ENCODE measurements around the gene DOHH. TPM values are rescaled to one million over a fixed set of nuclear protein-coding genes. Genes with fewer than 3 reads are reported as not detected.
A peak's percentile ranks its signal among the peaks of the same experiment; 100 is the strongest.
"Not testable (repeated sequence)": the region's sequence is repeated elsewhere in the genome, so short reads cannot be mapped to it uniquely, and the experiment has no call there.

Gene DOHH
- total RNA-seq, 1 experiment from 2014 or later, result 51.4 TPM

- H3K9ac ChIP-seq (ENCODE audit: low read length), result peak overlapping the region; percentile 75
- H3K27me3 ChIP-seq (ENCODE audit: low read length), result no peaks in the 10 kb centered on the region
- ATAC-seq, result no peak
- no peaks in the 10 kb centered on the region for H3F3A ChIP-seq (ENCODE audit: low read length, unreplicated experiment)
- H3K9me3 ChIP-seq (ENCODE audit: low read length), result no peaks in the 10 kb centered on the region
- intact Hi-C loops (cut with micrococcal nuclease), result no loop called here
- no TSS peak for BruUV-seq (replicated peaks)
- TF ChIP-seq EZH2phosphoT487 (IDR thresholded peaks at IDR 0.05; ENCODE audit: borderline replicate concordance, low read length), result no peak
- TF ChIP-seq CTCF (conservative IDR thresholded peaks at IDR 0.05; ENCODE audit: low read depth, low read length), result no peak
- TF ChIP-seq EZH2 (IDR thresholded peaks at IDR 0.05; ENCODE audit: low read length, unreplicated experiment), result no peak
- CTCF ChIA-PET, result no interaction called here
- H3K36me3 ChIP-seq (ENCODE audit: low read depth, low read length), result peaks cover 5% of the 10 kb centered on the region; the same call in 1 of the 2 replicates
- no peaks in the 10 kb centered on the region for H4K20me1 ChIP-seq (ENCODE audit: low read length)
- no peak overlapping the region for H3K4me3 ChIP-seq (ENCODE audit: low read length)
- POLR2A ChIA-PET (ENCODE audit: unreplicated experiment), result no interaction called here
- no peak for DNase-seq
- H3K9me2 ChIP-seq (replicated peaks; ENCODE audit: low read length), result no peaks in the 10 kb centered on the region
- no peak overlapping the region for H3K4me2 ChIP-seq (ENCODE audit: low read length)
- peaks cover 9% of the 10 kb centered on the region for H3K4me1 ChIP-seq (ENCODE audit: insufficient read depth, low read length)
- H3K79me2 ChIP-seq (ENCODE audit: low read length), result no peaks in the 10 kb centered on the region
- H3K27ac ChIP-seq (ENCODE audit: low read length), result peak overlapping the region; percentile 89
- H2AFZ ChIP-seq (ENCODE audit: low read length), result no peak overlapping the region
Measured at GRCh38 chr19:3451451-3451866, 49.0 kb downstream of the DOHH start.

- BruUV-seq (replicated peaks), result no TSS peak
- Histone ChIP-seq H3K4me1 (ENCODE audit: insufficient read depth, low read length) (peaks cover 9% of the 10 kb centered on the region), H3K9me2 (replicated peaks; ENCODE audit: low read length) (no peaks in the 10 kb centered on the region), H3K4me2 (ENCODE audit: low read length) (no peak overlapping the region), H4K20me1 (ENCODE audit: low read length) (no peaks in the 10 kb centered on the region), H3F3A (ENCODE audit: low read length, unreplicated experiment) (no peaks in the 10 kb centered on the region), H3K36me3 (ENCODE audit: low read depth, low read length) (peaks cover 5% of the 10 kb centered on the region; the same call in 1 of the 2 replicates), H3K4me3 (ENCODE audit: low read length) (no peak overlapping the region), H3K9ac (ENCODE audit: low read length) (peak overlapping the region; percentile 75), H3K27ac (ENCODE audit: low read length) (peak overlapping the region; percentile 89), H3K79me2 (ENCODE audit: low read length) (no peaks in the 10 kb centered on the region), H3K9me3 (ENCODE audit: low read length) (no peaks in the 10 kb centered on the region), H2AFZ (ENCODE audit: low read length) (no peak overlapping the region), H3K27me3 (ENCODE audit: low read length) (no peaks in the 10 kb centered on the region)
- ChIA-PET POLR2A (ENCODE audit: unreplicated experiment) (no interaction called here), CTCF (no interaction called here)
- peak; percentile 74 for DNase-seq
- no peak for TF ChIP-seq CTCF (conservative IDR thresholded peaks at IDR 0.05; ENCODE audit: low read depth, low read length)
- no peak for TF ChIP-seq EZH2phosphoT487 (IDR thresholded peaks at IDR 0.05; ENCODE audit: borderline replicate concordance, low read length)
- no peak for TF ChIP-seq EZH2 (IDR thresholded peaks at IDR 0.05; ENCODE audit: low read length, unreplicated experiment)
- intact Hi-C loops (cut with micrococcal nuclease), result no loop called here
- ATAC-seq, result peak; percentile 90
Measured at GRCh38 chr19:3450796-3451411, 49.6 kb downstream of the DOHH start.

DNA sequence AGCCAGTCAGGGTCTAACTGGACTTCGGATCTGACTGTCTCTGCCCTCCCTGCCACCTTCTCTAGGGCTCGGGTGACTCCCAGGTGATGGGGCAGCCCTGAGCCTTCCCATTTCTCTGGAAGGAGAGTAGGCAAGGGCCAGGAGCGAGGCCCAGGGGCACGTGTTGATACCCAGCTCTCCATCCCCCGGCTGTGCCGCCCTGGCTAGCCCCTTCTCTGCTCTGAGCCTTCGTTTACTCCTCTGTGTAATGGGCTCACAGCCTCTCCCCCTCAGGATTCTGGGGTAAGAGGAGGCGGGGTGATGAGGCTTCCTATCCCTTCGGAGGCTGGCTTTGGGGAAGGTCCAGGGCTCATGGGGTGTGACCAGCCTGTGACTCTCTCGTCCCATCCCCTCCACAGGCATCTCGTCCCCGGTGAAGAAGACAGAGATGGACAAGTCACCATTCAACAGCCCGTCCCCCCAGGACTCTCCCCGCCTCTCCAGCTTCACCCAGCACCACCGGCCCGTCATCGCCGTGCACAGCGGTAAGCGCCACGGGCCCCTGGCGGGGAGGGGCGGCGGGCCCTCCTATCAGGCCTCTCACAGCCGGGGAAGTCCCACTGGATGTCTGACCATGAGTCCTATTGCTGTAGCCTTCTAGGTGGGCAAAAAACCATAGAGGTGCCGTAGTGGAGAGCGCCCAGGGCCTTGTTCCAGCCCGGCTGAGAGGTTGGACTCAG lies 51.7 kb downstream of the DOHH start:
- H3K79me2 ChIP-seq (ENCODE audit: low read length), result no peaks in the 10 kb centered on the region
- BruUV-seq (replicated peaks), result no TSS peak
- peaks cover 5% of the 10 kb centered on the region for H3K36me3 ChIP-seq (ENCODE audit: low read depth, low read length)
- no peak for DNase-seq
- no peaks in the 10 kb centered on the region for H3K9me3 ChIP-seq (ENCODE audit: low read length)
- no peak overlapping the region for H3K9ac ChIP-seq (ENCODE audit: low read length)
- H4K20me1 ChIP-seq (ENCODE audit: low read length), result no peaks in the 10 kb centered on the region
- H2AFZ ChIP-seq (ENCODE audit: low read length), result no peak overlapping the region
- H3F3A ChIP-seq (ENCODE audit: low read length, unreplicated experiment), result no peaks in the 10 kb centered on the region
- no peak for TF ChIP-seq CTCF (conservative IDR thresholded peaks at IDR 0.05; ENCODE audit: low read depth, low read length)
- TF ChIP-seq EZH2phosphoT487 (IDR thresholded peaks at IDR 0.05; ENCODE audit: borderline replicate concordance, low read length), result no peak
- no peak for TF ChIP-seq EZH2 (IDR thresholded peaks at IDR 0.05; ENCODE audit: low read length, unreplicated experiment)
- H3K9me2 ChIP-seq (replicated peaks; ENCODE audit: low read length), result no peaks in the 10 kb centered on the region
- no peaks in the 10 kb centered on the region for H3K27me3 ChIP-seq (ENCODE audit: low read length)
- no peak overlapping the region for H3K4me3 ChIP-seq (ENCODE audit: low read length)
- ChIA-PET CTCF (no interaction called here), POLR2A (ENCODE audit: unreplicated experiment) (no interaction called here)
- intact Hi-C loops (cut with micrococcal nuclease), result no loop called here
- peaks cover 9% of the 10 kb centered on the region for H3K4me1 ChIP-seq (ENCODE audit: insufficient read depth, low read length)
- no peak overlapping the region for H3K27ac ChIP-seq (ENCODE audit: low read length)
- no peak for ATAC-seq
- H3K4me2 ChIP-seq (ENCODE audit: low read length), result no peak overlapping the region

GRCh38 chr19:3446657-3447056 lies 53.8 kb downstream of the DOHH start:
- POLR2A ChIA-PET (ENCODE audit: unreplicated experiment); H3K79me2 ChIP-seq (ENCODE audit: low read length); CTCF ChIA-PET; H3K27me3 ChIP-seq (ENCODE audit: low read length); ATAC-seq; H3K4me2 ChIP-seq (ENCODE audit: low read length); H3K4me1 ChIP-seq (ENCODE audit: insufficient read depth, low read length); H3K27ac ChIP-seq (ENCODE audit: low read length); intact Hi-C loops (cut with micrococcal nuclease); H4K20me1 ChIP-seq (ENCODE audit: low read length); H3K9me2 ChIP-seq (replicated peaks; ENCODE audit: low read length); H3K4me3 ChIP-seq (ENCODE audit: low read length); H3K9ac ChIP-seq (ENCODE audit: low read length); DNase-seq; H2AFZ ChIP-seq (ENCODE audit: low read length); BruUV-seq (replicated peaks); H3F3A ChIP-seq (ENCODE audit: low read length, unreplicated experiment); H3K9me3 ChIP-seq (ENCODE audit: low read length); H3K36me3 ChIP-seq (ENCODE audit: low read depth, low read length): not testable (repeated sequence)

Data from PC-3 (cell line).